Upper lobe of left lung (tissue), 4 donors: ENCODE results near the gene DCAKD.

ENCODE experiments used
- CTCF ChIP-seq, 6 experiments: fragments of 450-650 bp in 4 of 6; fragments of 200-600 bp in 2 of 6; sonication (generic) in 2 of 6; IDR thresholded peaks; one replicate each; pipeline ENCODE4 v1.5.1; 2016 to 2019; ENCODE audit warnings: antibody characterized with exemption in 6 of 6
- POLR2AphosphoS5 ChIP-seq, 2 donors: sonication (generic); formaldehyde crosslinking; IDR thresholded peaks; one replicate each; pipeline ENCODE4 v1.5.1; 2017; ENCODE audit warnings: antibody characterized with exemption in 2 of 2

- TF ChIP-seq POLR2AphosphoS5 (IDR thresholded peaks at IDR 0.05) (peak; percentile 44 to 78), CTCF (IDR thresholded peaks at IDR 0.05) (peak in 5 of 6 experiments; percentile 16 to 67 (median 39))
Measured at GRCh38 chr17:45051060-45051719, at the start of gene DCAKD.
